Endothelial cell of umbilical vein (primary cell): ENCODE results near the gene MAPKAPK2. TPM values are rescaled to one million over a fixed set of nuclear protein-coding genes. Genes with fewer than 3 reads are reported as not detected.

ENCODE experiments used
- BruUV-seq: library from RNA; stranded (reverse); fragments of 400-500 nt; replicated peaks from 2 replicates; lab custom pipeline; 2021; lab: Mats Ljungman, UMichigan
- CTCF ChIA-PET: fragments of 300-600, 350-600 bp; sonication (Branson Sonifier 250); formaldehyde crosslinking; loops from one replicate; lab custom pipeline; 2021; ENCODE audit warnings: antibody characterized with exemption, inconsistent platforms; lab: Charles Lee
- POLR2A ChIA-PET: fragments of 300-600, 350-600 bp; sonication (Branson Sonifier 250); formaldehyde crosslinking; loops from one replicate; lab custom pipeline; 2021; ENCODE audit warnings: antibody characterized with exemption, inconsistent platforms; lab: Charles Lee
- DNase-seq: peaks from one replicate; pipeline ENCODE4 v3.0.0-alpha.2; 2011; ENCODE audit warnings: low read depth, low spot score
- FAIRE-seq: peaks from 2 replicates; lab custom pipeline; 2011; peaks lifted over from hg19 to GRCh38; lab: Jason Lieb, UNC
- H2AFZ ChIP-seq: 2 replicates; pipeline ENCODE4 v1.6.0; 2012; ENCODE audit warnings: low read depth, low read length, control low read depth, inconsistent platforms
- H3K27ac ChIP-seq: 2 replicates; pipeline ENCODE4 v1.5.1; 2011; ENCODE audit warnings: low read depth, mild to moderate bottlenecking, control low read depth, low read length, moderate library complexity; ENCODE audit not compliant: insufficient read depth
- H3K27me3 ChIP-seq, 2 experiments: 2 replicates each; pipeline versions ENCODE4 v1.6.0 to v1.6.1; 2011; ENCODE audit warnings: low read length in 2 of 2, mixed read lengths in 1 of 2; ENCODE audit not compliant: control insufficient read depth in 2 of 2, insufficient read depth in 2 of 2
- H3K36me3 ChIP-seq, 2 experiments: 2 replicates in 1 of 2; 3 replicates in 1 of 2; pipeline ENCODE4 v1.5.1; 2011; ENCODE audit warnings: low read length in 2 of 2, mild to moderate bottlenecking in 1 of 2, moderate library complexity in 1 of 2; ENCODE audit not compliant: control insufficient read depth in 2 of 2, insufficient read depth in 2 of 2; ENCODE audit errors: extremely low read depth in 1 of 2
- H3K4me1 ChIP-seq: 3 replicates; pipeline ENCODE4 v1.5.1; 2011; ENCODE audit warnings: mild to moderate bottlenecking, low read length; ENCODE audit not compliant: control insufficient read depth, insufficient read depth; ENCODE audit errors: extremely low read depth
- H3K4me2 ChIP-seq: 2 replicates; pipeline ENCODE4 v1.6.1; 2011; ENCODE audit warnings: low read length, control low read depth, mixed read lengths; ENCODE audit not compliant: insufficient read depth
- H3K4me3 ChIP-seq, 3 experiments: fragments of 200-600 bp in 1 of 3; sonication (generic), shearing (Covaris generic) in 1 of 3; replicated peaks in 1 of 3; 2 replicates each; pipeline ENCODE4 v1.5.1; 2011 to 2016; ENCODE audit warnings: control low read depth in 3 of 3, low read length in 3 of 3, mild to moderate bottlenecking in 2 of 3, inconsistent platforms in 1 of 3, low read depth in 1 of 3, moderate library complexity in 1 of 3; ENCODE audit not compliant: insufficient read depth in 1 of 3
- H3K79me2 ChIP-seq: 2 replicates; pipeline ENCODE4 v1.6.0; 2012; ENCODE audit warnings: low read length, inconsistent platforms; ENCODE audit not compliant: control insufficient read depth, insufficient read depth
- H3K9ac ChIP-seq: replicated peaks from 2 replicates; pipeline ENCODE3; 2011; ENCODE audit warnings: low read length, control low read depth; ENCODE audit not compliant: insufficient read depth; ENCODE audit errors: extremely low read depth
- H3K9me1 ChIP-seq: replicated peaks from 3 replicates; pipeline ENCODE4 v1.6.0; 2011; ENCODE audit warnings: mild to moderate bottlenecking, low read length; ENCODE audit not compliant: control insufficient read depth, insufficient read depth; ENCODE audit errors: extremely low read depth
- H3K9me3 ChIP-seq: replicated peaks from 2 replicates; pipeline ENCODE4 v1.5.1; 2012; ENCODE audit warnings: low read length, inconsistent platforms; ENCODE audit not compliant: control insufficient read depth, insufficient read depth
- H4K20me1 ChIP-seq: replicated peaks from 2 replicates; pipeline ENCODE3; 2011; ENCODE audit warnings: mild to moderate bottlenecking, low read length; ENCODE audit not compliant: control insufficient read depth, insufficient read depth; ENCODE audit errors: extremely low read depth
- EZH2 ChIP-seq: IDR thresholded peaks from 2 replicates; pipeline ENCODE4 v1.6.1; 2012; ENCODE audit warnings: borderline replicate concordance, low read depth, mild to moderate bottlenecking, moderate library complexity, low read length, inconsistent platforms; ENCODE audit not compliant: severe bottlenecking
- FOS ChIP-seq: IDR thresholded peaks from 2 replicates; pipeline ENCODE4 v1.6.1; 2011; ENCODE audit warnings: mild to moderate bottlenecking, low read length, moderate library complexity, borderline replicate concordance; ENCODE audit not compliant: insufficient read depth
- GATA2 ChIP-seq: IDR thresholded peaks from 2 replicates; pipeline ENCODE4 v1.7.0; 2011; ENCODE audit warnings: low read depth, mild to moderate bottlenecking, moderate library complexity, mixed read lengths, low read length; ENCODE audit not compliant: insufficient read length, insufficient read depth
- JUN ChIP-seq: IDR thresholded peaks from 2 replicates; pipeline ENCODE4 v1.6.1; 2011; ENCODE audit warnings: borderline replicate concordance, low read depth; ENCODE audit not compliant: insufficient read length, insufficient read depth
- MYC ChIP-seq: IDR thresholded peaks from one replicate; pipeline ENCODE4 v1.6.1; 2011; ENCODE audit warnings: mild to moderate bottlenecking, low read depth, low read length
- POLR2A ChIP-seq: IDR thresholded peaks from 2 replicates; pipeline ENCODE4 v1.6.1; 2012; ENCODE audit warnings: low read depth, mild to moderate bottlenecking, control low read depth, low read length
- POLR2AphosphoS5 ChIP-seq: IDR thresholded peaks from 2 replicates; pipeline ENCODE4 v1.6.1; 2012; ENCODE audit warnings: low read depth, mild to moderate bottlenecking, control low read depth, low read length, moderate library complexity; ENCODE audit not compliant: insufficient read depth
- dilution Hi-C: fragments of 300-500 bp; cut with MboI; formaldehyde crosslinking; loops from one replicate; pipeline ENCODE4 v1.15.0; 2019; ENCODE audit warnings: low sequenced_read_pairs; ENCODE audit not compliant: extremely low pct_ligation_motif_present
- intact Hi-C: fragments of 100-400 bp; cut with micrococcal nuclease; formaldehyde crosslinking; loops from one replicate; pipeline ENCODE4 v1.10.0; 2022
- polyA plus RNA-seq, 4 experiments: library from polyadenylated mRNA; depleted of rRNA in 3 of 4; stranded (reverse) in 3 of 4; unstranded in 1 of 4; fragments of >200 nt; gene quantifications; 2 replicates each; pipeline versions ENCODE4 v1.2.1 to v1.2.3, GENCODE V29; 2011 to 2012; ENCODE audit warnings: missing spikeins in 1 of 4
- total RNA-seq: library from RNA; stranded (reverse); gene quantifications from 2 replicates; pipeline ENCODE4 v1.2.3, GENCODE V29; 2021
- TF ChIP-seq, protein P1 (sequence below): IDR thresholded peaks from 2 replicates; pipeline ENCODE4 v1.6.1; 2011; ENCODE audit not compliant: insufficient read depth, insufficient read length
- TF ChIP-seq, protein P2 (sequence below), 2 donors: IDR thresholded peaks; 1 replicate in 1 of 2; 2 replicates in 1 of 2; pipeline ENCODE4 v1.5.1; 2011; ENCODE audit warnings: low read length in 2 of 2, mild to moderate bottlenecking in 2 of 2, moderate library complexity in 2 of 2, control low read depth in 1 of 2, inconsistent platforms in 1 of 2, low read depth in 1 of 2; ENCODE audit not compliant: insufficient read depth in 1 of 2; ENCODE audit errors: extremely low read depth in 1 of 2

The MAPKAPK2 gene
- total and polyA plus RNA-seq, 2 donors (not counting 3 experiments of a cell fraction or from before 2014, with no cell fraction given), result 52.9 to 69.1 TPM

DNA sequence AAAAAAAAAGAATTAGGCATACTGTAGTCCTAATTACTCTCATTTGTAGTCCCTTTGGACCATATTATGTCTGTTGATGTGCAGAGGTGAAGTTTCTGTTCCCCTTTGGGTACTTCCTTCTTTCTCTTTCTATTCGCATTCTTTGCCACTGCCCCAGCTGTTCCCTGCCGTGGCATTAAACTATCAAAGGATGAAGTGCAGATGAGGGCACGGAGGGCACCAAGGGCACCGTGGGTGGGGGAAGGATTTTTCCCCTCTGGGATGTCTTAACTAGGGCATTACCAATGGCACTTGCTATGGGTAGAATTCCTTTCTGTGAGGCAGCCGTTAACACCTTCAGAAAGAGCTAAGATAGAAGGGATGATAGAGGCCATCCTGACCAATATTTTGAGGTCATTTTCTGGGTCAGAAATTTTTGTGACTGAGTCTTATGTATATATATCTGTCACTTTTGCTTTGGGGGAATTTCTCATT, 4.9 kb upstream of the MAPKAPK2 start:
- POLR2A ChIA-PET, result no interaction called here
- H3K36me3 ChIP-seq, result no peaks in the 10 kb centered on the region
- CTCF ChIA-PET, result interaction anchor here (0.8 kb wide), 1 partner anchor 67 kb away, joined by 3 read pairs; the partner anchor contains the start of gene EIF2D
- dilution Hi-C loops (no loop called here), intact Hi-C loops (no loop called here)
- no peaks in the 10 kb centered on the region for H3K9me3 ChIP-seq
- no peak for FAIRE-seq
- no peak overlapping the region for H2AFZ ChIP-seq
- H3K79me2 ChIP-seq, result no peaks in the 10 kb centered on the region
- no peaks in the 10 kb centered on the region for H4K20me1 ChIP-seq
- no peak overlapping the region for H3K4me2 ChIP-seq
- H3K4me3 ChIP-seq, result no peak overlapping the region
- H3K27ac ChIP-seq, result no peak overlapping the region
- no peak for DNase-seq
- H3K9ac ChIP-seq, result no peak overlapping the region
- no peak for TF ChIP-seq POLR2AphosphoS5
- no peak for TF ChIP-seq JUN
- no peak for TF ChIP-seq FOS
- TF ChIP-seq GATA2, result no peak
- TF ChIP-seq, protein P1, sequence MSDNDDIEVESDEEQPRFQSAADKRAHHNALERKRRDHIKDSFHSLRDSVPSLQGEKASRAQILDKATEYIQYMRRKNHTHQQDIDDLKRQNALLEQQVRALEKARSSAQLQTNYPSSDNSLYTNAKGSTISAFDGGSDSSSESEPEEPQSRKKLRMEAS, result no peak
- TF ChIP-seq EZH2, result no peak
- no peak for TF ChIP-seq MYC
- no TSS peak for BruUV-seq
- H3K9me1 ChIP-seq, result no peaks in the 10 kb centered on the region
- H3K4me1 ChIP-seq, result peaks cover 3% of the 10 kb centered on the region
- peaks cover 37 to 52% of the 10 kb centered on the region in 2 experiments for H3K27me3 ChIP-seq

DNA sequence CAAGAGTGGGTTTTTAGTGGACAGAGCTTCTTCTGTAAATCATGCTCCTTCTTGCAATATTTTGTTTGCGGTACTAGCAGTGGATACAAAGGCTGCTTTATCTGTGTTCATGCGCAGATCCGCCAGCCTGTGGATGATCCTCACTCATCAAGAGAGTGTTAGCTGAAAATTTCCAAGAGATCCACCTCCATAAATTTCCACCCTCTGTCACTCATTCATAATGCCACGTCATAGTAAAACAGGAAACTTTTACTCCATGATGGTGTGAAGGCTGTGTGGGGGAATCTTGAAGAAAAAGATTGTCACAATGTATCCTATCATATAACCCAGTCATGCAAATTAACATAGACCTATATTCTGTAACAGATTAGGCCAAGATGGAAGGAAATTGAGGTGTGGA, 4.4 kb upstream of the MAPKAPK2 start:
- no peak for TF ChIP-seq MYC
- TF ChIP-seq JUN, result no peak
- no peak for TF ChIP-seq POLR2A
- no peak for TF ChIP-seq POLR2AphosphoS5
- TF ChIP-seq, protein P2, sequence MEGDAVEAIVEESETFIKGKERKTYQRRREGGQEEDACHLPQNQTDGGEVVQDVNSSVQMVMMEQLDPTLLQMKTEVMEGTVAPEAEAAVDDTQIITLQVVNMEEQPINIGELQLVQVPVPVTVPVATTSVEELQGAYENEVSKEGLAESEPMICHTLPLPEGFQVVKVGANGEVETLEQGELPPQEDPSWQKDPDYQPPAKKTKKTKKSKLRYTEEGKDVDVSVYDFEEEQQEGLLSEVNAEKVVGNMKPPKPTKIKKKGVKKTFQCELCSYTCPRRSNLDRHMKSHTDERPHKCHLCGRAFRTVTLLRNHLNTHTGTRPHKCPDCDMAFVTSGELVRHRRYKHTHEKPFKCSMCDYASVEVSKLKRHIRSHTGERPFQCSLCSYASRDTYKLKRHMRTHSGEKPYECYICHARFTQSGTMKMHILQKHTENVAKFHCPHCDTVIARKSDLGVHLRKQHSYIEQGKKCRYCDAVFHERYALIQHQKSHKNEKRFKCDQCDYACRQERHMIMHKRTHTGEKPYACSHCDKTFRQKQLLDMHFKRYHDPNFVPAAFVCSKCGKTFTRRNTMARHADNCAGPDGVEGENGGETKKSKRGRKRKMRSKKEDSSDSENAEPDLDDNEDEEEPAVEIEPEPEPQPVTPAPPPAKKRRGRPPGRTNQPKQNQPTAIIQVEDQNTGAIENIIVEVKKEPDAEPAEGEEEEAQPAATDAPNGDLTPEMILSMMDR (IDR thresholded peaks at IDR 0.05; ENCODE audit: extremely low read depth in 1 of 2, insufficient read depth in 1 of 2, low read depth in 1 of 2, low read length in 2 of 2), result no peak
- TF ChIP-seq, protein P1, result no peak
- no peak for TF ChIP-seq FOS
- TF ChIP-seq EZH2, result no peak
- TF ChIP-seq GATA2, result no peak
- CTCF ChIA-PET, result interaction anchor here (0.8 kb wide), 1 partner anchor 68 kb away, joined by 3 read pairs; the partner anchor contains the start of gene EIF2D
- peaks cover 37 to 52% of the 10 kb centered on the region in 2 experiments for H3K27me3 ChIP-seq
- no peak overlapping the region for H2AFZ ChIP-seq
- dilution Hi-C loops, result no loop called here
- no peak for DNase-seq
- POLR2A ChIA-PET, result no interaction called here
- H3K9me1 ChIP-seq, result no peaks in the 10 kb centered on the region
- H4K20me1 ChIP-seq, result no peaks in the 10 kb centered on the region
- no peaks in the 10 kb centered on the region for H3K36me3 ChIP-seq
- no peak overlapping the region for H3K9ac ChIP-seq
- no peak overlapping the region for H3K4me2 ChIP-seq
- BruUV-seq, result no TSS peak
- peaks cover 3% of the 10 kb centered on the region for H3K4me1 ChIP-seq
- intact Hi-C loops, result no loop called here
- peaks cover 1% of the 10 kb centered on the region for H3K79me2 ChIP-seq
- H3K27ac ChIP-seq, result no peak overlapping the region
- no peaks in the 10 kb centered on the region for H3K9me3 ChIP-seq
- FAIRE-seq, result no peak
- no peak overlapping the region for H3K4me3 ChIP-seq
